Panc1 (cell line): ENCODE results near the gene MTSS2. TPM values are rescaled to one million over a fixed set of nuclear protein-coding genes. Genes with fewer than 3 reads are reported as not detected.

Source experiments
- ATAC-seq: fragments of 200-7000 bp; cut with Tn5 transposase; 2 replicates; pipeline ENCODE4 v1.9.1; 2020; ENCODE audit warnings: mild to moderate bottlenecking, moderate library complexity
- BruUV-seq: library from RNA; stranded (reverse); fragments of 400-500 nt; replicated peaks from 2 replicates; lab custom pipeline; 2021; lab: Mats Ljungman, UMichigan
- CTCF ChIA-PET: fragments of 300-600 bp; sonication (Branson Sonifier 250); formaldehyde crosslinking; loops from one replicate; lab custom pipeline; 2022; ENCODE audit warnings: antibody characterized with exemption; lab: Charles Lee
- POLR2A ChIA-PET: fragments of 300-600 bp; sonication (Branson Sonifier 250); formaldehyde crosslinking; loops from one replicate; lab custom pipeline; 2022; ENCODE audit warnings: antibody characterized with exemption; lab: Charles Lee
- DNase-seq: peaks from one replicate; pipeline ENCODE4 v3.0.0-alpha.2; 2010; ENCODE audit warnings: low read depth, low spot score
- H3K27ac ChIP-seq: 2 replicates; pipeline ENCODE4 v1.5.1; 2011; ENCODE audit warnings: mild to moderate bottlenecking, low read length, inconsistent platforms
- H3K27me3 ChIP-seq: fragments of 200-500 bp; sonication (Bioruptor generic); 2 replicates; pipeline ENCODE4 v1.6.0; 2014; ENCODE audit warnings: low read length, inconsistent platforms; ENCODE audit not compliant: control insufficient read depth, insufficient read depth
- H3K36me3 ChIP-seq: fragments of 200-500 bp; sonication (Bioruptor generic); 2 replicates; pipeline ENCODE4 v1.5.1; 2014; ENCODE audit warnings: inconsistent platforms, mild to moderate bottlenecking, low read length, moderate library complexity; ENCODE audit not compliant: control insufficient read depth, insufficient read depth
- H3K4me1 ChIP-seq: 2 replicates; pipeline ENCODE4 v1.5.1; 2011; ENCODE audit warnings: inconsistent platforms, mild to moderate bottlenecking, low read length, moderate library complexity; ENCODE audit not compliant: control insufficient read depth, insufficient read depth
- H3K4me3 ChIP-seq, 2 experiments: 2 replicates each; pipeline ENCODE4 v1.5.1; 2011 to 2012; ENCODE audit warnings: low read depth in 2 of 2, low read length in 2 of 2, mild to moderate bottlenecking in 2 of 2, inconsistent platforms in 1 of 2, moderate library complexity in 1 of 2
- H3K9me3 ChIP-seq: fragments of 200-500 bp; sonication (Bioruptor generic); 2 replicates; pipeline ENCODE4 v1.5.1; 2014; ENCODE audit warnings: low read depth, mild to moderate bottlenecking, inconsistent platforms, low read length, moderate library complexity; ENCODE audit not compliant: control insufficient read depth, insufficient read depth
- CTCF ChIP-seq: fragments of 450-650 bp; IDR thresholded peaks from 2 replicates; pipeline ENCODE4 v1.5.1; 2017; ENCODE audit warnings: mild to moderate bottlenecking
- POLR2AphosphoS5 ChIP-seq: IDR thresholded peaks from 2 replicates; pipeline ENCODE4 v1.6.1; 2012; ENCODE audit warnings: mild to moderate bottlenecking, low read depth, low read length, moderate library complexity
- REST ChIP-seq, 2 experiments: IDR thresholded peaks; 2 replicates each; pipeline ENCODE4 v1.6.1; 2011 to 2012; ENCODE audit warnings: low read depth in 2 of 2, control low read depth in 1 of 2, low read length in 1 of 2, mild to moderate bottlenecking in 1 of 2, moderate library complexity in 1 of 2; ENCODE audit not compliant: insufficient read depth in 1 of 2
- SIN3A ChIP-seq: IDR thresholded peaks from 2 replicates; pipeline ENCODE4 v1.6.1; 2012; ENCODE audit warnings: low read depth, mild to moderate bottlenecking, low read length, moderate library complexity, borderline replicate concordance; ENCODE audit not compliant: insufficient read depth
- TCF7L2 ChIP-seq: IDR thresholded peaks from 2 replicates; pipeline ENCODE4 v1.6.1; 2011; ENCODE audit warnings: mild to moderate bottlenecking, low read depth, low read length, inconsistent platforms
- in situ Hi-C: cut with HindIII; loops from 2 replicates; pipeline ENCODE4 v1.10.0; 2016; ENCODE audit warnings: low sequenced_read_pairs, low pct_unique_long_range_greater_than_20kb
- intact Hi-C: fragments of 100-400 bp; cut with micrococcal nuclease; formaldehyde crosslinking; loops from one replicate; pipeline ENCODE4 v1.10.0; 2022; ENCODE audit not compliant: unreplicated experiment
- total RNA-seq: library from RNA; stranded (reverse); gene quantifications from one replicate; pipeline ENCODE4 v1.2.1, GENCODE V29; 2021; ENCODE audit not compliant: unreplicated experiment

The MTSS2 gene
- total RNA-seq, 1 experiment from 2014 or later: 55.7 TPM

DNA sequence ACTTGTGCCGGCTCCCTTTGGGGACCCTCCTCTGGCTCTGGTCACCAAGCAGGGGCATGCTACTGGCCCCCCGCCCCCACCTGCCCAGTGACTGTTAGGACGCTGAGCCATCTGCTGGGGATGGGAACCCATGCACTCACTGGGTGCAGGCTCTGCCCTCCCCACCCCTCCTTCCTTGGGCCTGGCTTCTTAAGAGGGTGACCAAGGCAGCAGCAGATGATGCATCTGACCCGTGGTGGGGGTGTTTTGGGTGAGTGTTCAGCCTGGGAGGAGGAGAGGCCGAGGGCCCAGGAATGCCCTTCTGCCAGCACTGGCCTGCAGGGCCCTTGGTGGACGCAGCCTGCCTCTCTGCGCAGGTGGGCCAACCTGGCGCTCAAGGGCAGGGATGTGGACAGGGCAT lies 19.2 kb upstream of the MTSS2 start:
- H3K4me3 ChIP-seq: no peak overlapping the region
- BruUV-seq: no TSS peak
- H3K36me3 ChIP-seq: no peaks in the 10 kb centered on the region
- ATAC-seq (no peak), DNase-seq (no peak)
- no peak for TF ChIP-seq CTCF
- TF ChIP-seq TCF7L2: no peak
- TF ChIP-seq SIN3A: no peak
- intact Hi-C loops (no loop called here), in situ Hi-C loops (no loop called here)
- no peak overlapping the region for H3K27ac ChIP-seq
- ChIA-PET CTCF (no interaction called here), POLR2A (no interaction called here)
- peaks cover 14% of the 10 kb centered on the region for H3K4me1 ChIP-seq
- no peaks in the 10 kb centered on the region for H3K27me3 ChIP-seq
- no peaks in the 10 kb centered on the region for H3K9me3 ChIP-seq

GRCh38 chr16:70704586-70704985 lies 18.7 kb upstream of the MTSS2 start:
- no peak for DNase-seq
- ATAC-seq: no peak
- ChIA-PET CTCF (no interaction called here), POLR2A (no interaction called here)
- in situ Hi-C loops: no loop called here
- Histone ChIP-seq H3K27ac (no peak overlapping the region), H3K4me1 (peaks cover 14% of the 10 kb centered on the region), H3K4me3 (no peak overlapping the region), H3K36me3 (no peaks in the 10 kb centered on the region), H3K27me3 (no peaks in the 10 kb centered on the region), H3K9me3 (no peaks in the 10 kb centered on the region)
- BruUV-seq: no TSS peak
- intact Hi-C loops: no loop called here
- TF ChIP-seq TCF7L2 (no peak), CTCF (no peak), POLR2AphosphoS5 (no peak), REST (IDR thresholded peaks at IDR 0.05; ENCODE audit: insufficient read depth in 1 of 2, low read depth in 2 of 2, low read length in 1 of 2) (no peak), SIN3A (no peak)
